ENCODE results near the gene ADAT3.

Gene ADAT3

GRCh38 chr19:1912760-1913505, 7.7 kb downstream of the ADAT3 start:
- no peak for DNase-seq (ENCODE audit: low spot score)

DNA sequence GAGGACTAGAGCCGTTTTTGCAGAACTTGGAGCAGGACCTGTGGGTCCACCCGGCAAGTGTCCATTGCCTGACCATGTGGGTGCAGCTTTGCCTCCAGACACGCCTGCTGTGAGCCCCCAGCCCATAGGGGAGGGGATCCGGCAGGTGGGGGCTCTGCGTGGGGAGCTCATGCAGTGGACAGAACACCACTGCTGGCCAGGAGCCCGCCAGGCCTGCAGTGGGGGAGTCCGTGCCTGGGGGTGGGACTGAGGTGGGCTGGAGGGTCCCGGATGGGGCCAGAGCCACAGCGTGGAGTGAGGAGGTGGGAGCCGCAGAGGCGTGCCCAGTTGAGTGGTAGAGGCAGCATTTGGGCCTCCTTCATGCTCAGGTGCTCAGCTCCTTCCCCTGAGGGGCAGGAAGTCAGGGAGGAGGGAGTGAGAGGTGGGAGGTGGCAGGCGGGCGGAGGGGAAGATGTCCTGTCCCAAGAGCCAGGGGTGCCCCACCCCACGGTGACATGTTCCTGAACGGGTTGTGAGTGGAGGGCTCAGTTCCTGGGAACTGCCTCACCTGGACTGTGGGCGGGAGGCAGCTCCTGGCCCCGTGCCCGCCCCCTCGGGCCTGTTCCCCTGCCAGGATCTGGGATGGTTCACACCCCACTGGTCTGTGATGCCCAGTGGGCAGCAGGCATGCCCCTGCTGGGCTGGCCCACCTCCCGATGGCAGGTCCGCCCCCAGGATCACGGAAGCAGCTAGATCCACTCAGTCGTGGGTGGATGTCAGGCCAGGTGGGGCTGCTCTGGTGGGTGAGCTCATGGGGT, 8.8 kb downstream of the ADAT3 start:
- DNase-seq (ENCODE audit: low spot score), result no peak

DNA sequence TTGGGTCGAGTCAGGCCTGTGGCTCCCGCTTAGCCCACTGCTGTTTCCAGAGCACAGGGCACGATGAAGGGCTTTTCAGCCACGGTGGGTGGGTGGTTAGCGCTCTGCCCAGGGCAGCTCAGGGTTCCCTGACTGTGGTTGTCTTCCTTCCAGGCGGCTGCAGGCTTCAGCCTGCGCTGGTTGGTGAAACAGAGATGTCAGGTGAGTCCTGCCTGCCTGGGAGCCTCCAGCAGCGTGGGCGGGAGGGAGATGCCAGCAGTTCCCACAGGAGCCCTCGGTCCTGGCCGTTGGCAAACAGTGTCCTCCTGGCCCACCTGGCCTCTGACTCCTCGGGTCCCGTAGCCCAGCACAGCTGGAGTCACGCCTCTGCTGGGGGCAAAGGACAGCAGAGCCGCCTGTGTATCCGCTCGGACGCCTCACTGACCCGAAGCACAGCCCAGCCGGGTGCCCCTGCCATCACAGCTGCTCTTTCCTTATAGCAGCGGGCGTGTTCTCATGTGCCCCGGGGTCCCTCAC, 9.7 kb downstream of the ADAT3 start:
- no peak for DNase-seq (ENCODE audit: low spot score)

DNA sequence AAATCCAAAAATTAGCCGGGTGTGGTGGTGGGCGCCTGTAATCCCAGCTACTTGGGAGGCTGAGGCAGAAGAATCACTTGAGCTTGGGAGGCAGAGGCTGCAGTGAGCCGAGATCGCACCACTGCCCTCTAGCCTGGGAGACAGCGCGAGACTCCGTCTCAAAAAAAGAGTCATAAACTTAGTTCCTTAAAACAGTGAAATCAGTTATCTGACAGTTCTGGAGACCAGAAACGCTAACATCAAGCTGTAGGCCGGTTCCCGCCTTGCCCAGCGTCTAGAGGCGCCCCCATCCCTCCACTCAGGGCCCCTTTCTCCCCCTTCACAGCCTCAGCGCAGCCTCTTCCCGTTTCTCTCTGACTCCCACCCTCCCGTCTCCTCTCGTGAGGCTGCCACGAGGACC, 11.9 kb downstream of the ADAT3 start:
- no peak for DNase-seq (ENCODE audit: low spot score)

GRCh38 chr19:1917926-1918325, 12.7 kb downstream of the ADAT3 start:
- DNase-seq (ENCODE audit: low spot score), result no peak

DNA sequence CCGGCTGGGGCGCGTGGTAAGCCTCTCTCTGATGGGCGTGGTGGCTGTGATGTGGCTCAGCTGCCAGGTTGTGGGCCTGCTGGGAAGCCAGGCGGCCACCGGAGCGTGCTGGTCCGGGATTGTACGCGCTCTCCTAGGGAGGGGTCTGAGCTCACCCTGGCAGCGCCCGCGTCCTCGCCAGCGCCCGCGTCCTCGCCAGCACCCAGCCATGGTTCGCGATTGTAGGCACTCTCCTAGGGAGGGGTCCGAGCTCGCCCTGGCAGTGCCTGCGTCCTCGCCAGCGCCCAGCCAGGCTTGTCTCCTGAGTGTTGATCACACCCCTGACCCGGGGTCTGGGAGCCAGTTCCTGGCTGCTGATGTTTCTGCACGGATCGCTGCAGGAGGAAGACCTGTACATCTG, 13.8 kb downstream of the ADAT3 start:
- no peak for DNase-seq (ENCODE audit: low spot score)

GRCh38 chr19:1920644-1921043, 15.4 kb downstream of the ADAT3 start:
- no peak for DNase-seq (ENCODE audit: low spot score)

GRCh38 chr19:1921326-1921725, 16.1 kb downstream of the ADAT3 start:
- no peak for DNase-seq (ENCODE audit: low spot score)

GRCh38 chr19:1921825-1922224, 16.6 kb downstream of the ADAT3 start:
- DNase-seq (ENCODE audit: low spot score), result no peak

DNA sequence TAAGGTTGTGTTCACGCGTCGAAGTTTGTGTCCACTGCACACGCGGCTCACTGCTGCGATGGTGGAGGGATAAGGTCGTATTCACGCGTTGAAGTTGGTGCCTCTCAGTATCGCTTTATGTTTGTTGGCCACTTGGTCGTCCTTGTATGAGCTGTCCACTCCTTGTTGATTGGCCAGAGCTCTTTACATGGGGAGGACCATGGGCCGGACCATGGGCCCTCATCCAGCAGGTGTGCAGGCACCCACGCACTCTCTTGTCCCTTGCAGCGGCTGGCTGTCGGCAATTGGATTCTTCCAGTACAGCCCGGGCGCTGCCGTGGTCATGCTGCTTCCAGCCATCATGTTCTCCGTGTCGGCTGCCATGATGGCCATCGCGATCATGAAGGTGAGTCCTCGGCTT, 17.6 kb downstream of the ADAT3 start:
- DNase-seq (ENCODE audit: low spot score), result no peak

GRCh38 chr19:1923319-1923718, 18.1 kb downstream of the ADAT3 start:
- no peak for DNase-seq (ENCODE audit: low spot score)

GRCh38 chr19:1924320-1924961, 19.2 kb downstream of the ADAT3 start:
- DNase-seq (ENCODE audit: low spot score), result no peak

- DNase-seq (ENCODE audit: low spot score), result no peak
Observed at GRCh38 chr19:1925544-1925943, 20.3 kb downstream of the ADAT3 start.

DNA sequence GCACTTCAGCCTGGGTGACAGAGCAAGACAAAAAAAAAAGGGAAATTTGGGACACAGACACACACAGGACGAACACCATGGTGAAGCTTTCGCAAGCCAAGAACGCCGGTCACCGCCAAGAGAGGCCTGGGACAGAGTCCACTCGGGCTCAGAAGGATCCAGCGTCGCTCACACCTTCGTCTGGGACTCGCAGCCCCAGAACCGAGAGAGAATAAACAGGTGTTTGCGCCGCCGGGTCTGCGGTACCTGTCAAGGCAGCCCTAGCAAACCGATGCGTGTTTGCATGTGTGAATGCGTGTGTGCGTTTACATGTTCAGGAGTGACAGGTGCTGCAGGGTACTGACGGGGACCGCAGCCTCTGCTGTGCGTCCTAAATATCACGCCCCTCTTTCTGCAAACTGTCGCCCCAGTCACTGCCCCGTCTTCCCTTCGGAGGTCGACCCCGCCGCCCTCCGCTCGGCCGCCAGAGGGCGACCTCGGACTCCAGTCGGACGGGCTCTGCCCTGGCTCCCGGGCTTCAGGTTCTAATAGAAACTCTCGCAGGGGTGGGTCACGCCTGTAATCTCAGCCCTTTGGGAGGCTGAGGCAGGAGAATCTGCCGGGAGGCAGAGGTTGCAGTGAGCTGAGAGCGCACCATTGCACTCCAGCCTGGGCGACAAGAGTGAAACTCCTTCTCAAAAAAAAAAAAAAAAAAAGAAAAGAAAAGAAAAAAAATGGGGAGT, 24.0 kb downstream of the ADAT3 start:
- peak; percentile 85 for DNase-seq (ENCODE audit: low spot score)

- no peak for DNase-seq (ENCODE audit: low spot score)
Observed at GRCh38 chr19:1931445-1931844, 26.2 kb downstream of the ADAT3 start.

GRCh38 chr19:1932395-1932794, 27.2 kb downstream of the ADAT3 start:
- no peak for DNase-seq (ENCODE audit: low spot score)

DNA sequence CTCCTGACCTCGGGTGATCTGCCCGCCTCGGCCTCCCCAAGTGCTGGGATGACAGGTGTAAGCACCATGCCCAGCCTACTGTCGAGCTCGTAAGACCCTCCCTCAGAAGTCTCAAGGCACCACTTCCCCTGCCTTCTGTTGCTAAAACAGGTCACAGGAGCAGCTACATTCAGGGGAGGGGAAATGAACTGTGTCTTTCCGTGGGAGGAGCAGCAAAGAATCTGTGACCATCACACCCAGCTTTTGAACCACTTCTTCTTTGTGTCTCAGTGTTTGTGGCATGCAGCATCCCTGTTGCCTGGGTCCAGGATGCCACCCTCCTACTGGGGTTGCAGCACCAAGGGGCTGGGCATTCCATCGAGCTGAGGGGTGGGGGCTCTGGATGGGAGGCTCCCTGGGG, 28.0 kb downstream of the ADAT3 start:
- DNase-seq (ENCODE audit: low spot score), result no peak

DNA sequence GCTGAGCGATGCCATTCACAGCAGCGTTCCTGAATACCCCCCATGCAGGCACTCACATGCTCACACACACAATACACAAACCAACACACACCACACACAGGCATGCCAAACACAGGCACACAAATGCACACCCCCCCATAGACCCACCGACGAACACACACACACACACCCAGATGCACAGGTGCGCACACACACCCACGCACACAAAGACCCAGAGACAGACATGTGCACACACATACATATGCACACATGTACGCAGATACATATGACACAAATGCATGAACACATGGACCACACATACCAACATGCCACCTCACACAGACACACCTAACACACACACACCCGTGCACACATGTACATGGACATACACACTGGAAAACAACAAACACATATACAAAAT, 28.7 kb downstream of the ADAT3 start:
- no peak for DNase-seq (ENCODE audit: low spot score)

- DNase-seq (ENCODE audit: low spot score), result no peak
Observed at GRCh38 chr19:1935484-1936208, 30.4 kb downstream of the ADAT3 start.

DNA sequence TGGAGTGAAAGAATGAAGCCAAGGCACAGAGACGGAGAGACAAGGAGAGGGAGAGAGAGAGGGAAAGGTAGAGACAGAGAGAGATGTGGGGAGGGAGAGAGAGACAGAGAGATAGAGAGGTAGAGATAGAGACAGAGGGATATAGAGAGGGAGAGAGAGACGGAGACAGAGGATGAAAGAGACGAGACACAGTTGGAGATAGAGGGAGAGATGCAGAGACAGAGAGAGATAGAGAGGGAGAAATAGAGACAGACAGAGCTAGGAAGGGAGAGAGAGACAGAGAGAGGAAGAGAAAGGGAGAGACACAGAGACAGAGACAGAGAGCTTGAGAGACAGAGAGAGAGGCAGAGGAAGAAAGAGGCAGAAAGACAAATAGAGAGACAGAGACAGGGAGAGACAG, 31.2 kb downstream of the ADAT3 start:
- DNase-seq (ENCODE audit: low spot score), result no peak

DNA sequence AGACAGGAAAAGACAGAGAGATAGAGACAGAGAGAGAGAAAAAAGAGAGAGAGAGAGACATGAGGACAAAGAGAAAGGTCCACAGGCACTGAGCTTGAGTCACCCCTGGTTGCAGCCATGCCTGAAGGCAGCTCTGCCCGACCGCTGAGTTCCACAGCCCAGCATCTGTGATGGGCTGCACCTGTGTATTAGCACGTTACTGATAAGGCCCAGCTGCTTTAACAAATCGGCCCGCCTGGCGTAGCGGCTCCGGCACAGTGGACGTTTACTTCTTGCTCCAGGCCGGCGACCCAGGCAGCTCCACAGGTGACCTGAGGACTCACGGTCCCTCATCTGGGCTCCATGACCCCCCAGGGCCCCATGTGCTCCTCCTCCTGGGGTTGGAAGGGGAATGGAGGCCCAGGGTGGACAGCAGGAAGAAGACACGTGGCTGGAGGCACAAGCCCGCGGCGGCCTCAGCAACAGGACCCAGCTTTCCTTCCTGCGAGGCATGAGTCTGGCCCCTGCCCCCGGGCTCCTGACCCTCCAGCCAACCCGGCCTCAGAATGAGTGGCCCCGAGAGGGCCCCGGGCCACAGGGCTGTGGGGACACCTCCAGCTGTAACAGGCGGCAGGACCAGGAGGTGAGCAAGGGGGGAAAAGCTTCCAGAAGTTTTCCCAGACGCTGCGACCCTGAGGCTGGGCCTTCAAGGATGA, 31.9 kb downstream of the ADAT3 start:
- DNase-seq (ENCODE audit: low spot score), result no peak
